ENCODE results near the gene MAST3.

- TF ChIP-seq, protein P1, sequence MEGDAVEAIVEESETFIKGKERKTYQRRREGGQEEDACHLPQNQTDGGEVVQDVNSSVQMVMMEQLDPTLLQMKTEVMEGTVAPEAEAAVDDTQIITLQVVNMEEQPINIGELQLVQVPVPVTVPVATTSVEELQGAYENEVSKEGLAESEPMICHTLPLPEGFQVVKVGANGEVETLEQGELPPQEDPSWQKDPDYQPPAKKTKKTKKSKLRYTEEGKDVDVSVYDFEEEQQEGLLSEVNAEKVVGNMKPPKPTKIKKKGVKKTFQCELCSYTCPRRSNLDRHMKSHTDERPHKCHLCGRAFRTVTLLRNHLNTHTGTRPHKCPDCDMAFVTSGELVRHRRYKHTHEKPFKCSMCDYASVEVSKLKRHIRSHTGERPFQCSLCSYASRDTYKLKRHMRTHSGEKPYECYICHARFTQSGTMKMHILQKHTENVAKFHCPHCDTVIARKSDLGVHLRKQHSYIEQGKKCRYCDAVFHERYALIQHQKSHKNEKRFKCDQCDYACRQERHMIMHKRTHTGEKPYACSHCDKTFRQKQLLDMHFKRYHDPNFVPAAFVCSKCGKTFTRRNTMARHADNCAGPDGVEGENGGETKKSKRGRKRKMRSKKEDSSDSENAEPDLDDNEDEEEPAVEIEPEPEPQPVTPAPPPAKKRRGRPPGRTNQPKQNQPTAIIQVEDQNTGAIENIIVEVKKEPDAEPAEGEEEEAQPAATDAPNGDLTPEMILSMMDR (conservative IDR thresholded peaks at IDR 0.05; ENCODE audit: low read length), result no peak
- no peak for TF ChIP-seq EZH2phosphoT487 (IDR thresholded peaks at IDR 0.05; ENCODE audit: borderline replicate concordance)
These were observed 74.2 kb downstream of the MAST3 start for GRCh38 chr19:18171605-18172327.
